Coronary artery (tissue), 2 donors: ENCODE measurements around the gene YAP1.
"Not testable (repeated sequence)": the region's sequence is repeated elsewhere in the genome, so short reads cannot be mapped to it uniquely, and the experiment has no call there.

Experiments used
- DNase-seq: peaks from one replicate; pipeline ENCODE4 v3.0.0-alpha.2; 2017; ENCODE audit warnings: low spot score
- H3K27ac ChIP-seq, 2 donors: fragments of 200-600 bp; sonication (generic); one replicate each; pipeline ENCODE4 v1.5.1; 2016 to 2019
- H3K4me3 ChIP-seq: fragments of 200-600 bp; sonication (generic); 2 replicates; pipeline ENCODE4 v1.5.1; 2016; ENCODE audit warnings: mild to moderate bottlenecking, moderate library complexity
- CTCF ChIP-seq: fragments of 200-600 bp; sonication (generic); IDR thresholded peaks from one replicate; pipeline ENCODE4 v1.5.1; 2019; ENCODE audit warnings: antibody characterized with exemption

The YAP1 gene

GRCh38 chr11:102194990-102195389, 84.7 kb downstream of the YAP1 start:
- H3K4me3 ChIP-seq: no peak overlapping the region
- no peak overlapping the region for H3K27ac ChIP-seq
- TF ChIP-seq CTCF: no peak
- no peak for DNase-seq

GRCh38 chr11:102196351-102196750, 86.1 kb downstream of the YAP1 start:
- no peak for DNase-seq
- no peak overlapping the region for H3K4me3 ChIP-seq
- H3K27ac ChIP-seq: no peak overlapping the region
- TF ChIP-seq CTCF: no peak

- no peak for TF ChIP-seq CTCF
- H3K4me3 ChIP-seq: no peak overlapping the region
- H3K27ac ChIP-seq: no peak overlapping the region
- no peak for DNase-seq
Observed at GRCh38 chr11:102196816-102197215, 86.6 kb downstream of the YAP1 start.

- no peak for TF ChIP-seq CTCF
- no peak for DNase-seq
- no peak overlapping the region for H3K27ac ChIP-seq
- no peak overlapping the region for H3K4me3 ChIP-seq
Observed at GRCh38 chr11:102197670-102198139, 87.5 kb downstream of the YAP1 start.

- DNase-seq: no peak
- no peak overlapping the region for H3K27ac ChIP-seq
- no peak for TF ChIP-seq CTCF
- H3K4me3 ChIP-seq: no peak overlapping the region
Observed at GRCh38 chr11:102199673-102200072, 89.4 kb downstream of the YAP1 start.

GRCh38 chr11:102200325-102200724, 90.1 kb downstream of the YAP1 start:
- not testable (repeated sequence) for DNase-seq, H3K4me3 ChIP-seq, H3K27ac ChIP-seq

- no peak overlapping the region for H3K4me3 ChIP-seq
Observed at GRCh38 chr11:102201776-102202175, 91.5 kb downstream of the YAP1 start.

More at GRCh38 chr11:102201776-102202175, 91.5 kb downstream of the YAP1 start:
- no peak overlapping the region for H3K27ac ChIP-seq
- no peak for DNase-seq
- no peak for TF ChIP-seq CTCF
